ENCODE data around the gene HLA-DOA.
A peak's percentile ranks its signal among the peaks of the same experiment; 100 is the strongest.

HLA-DOA gene

GRCh38 chr6:32963866-32964265 lies 45.5 kb downstream of the HLA-DOA start:
- no peak for DNase-seq (ENCODE audit: low read depth)

GRCh38 chr6:32962213-32962826 lies 47.1 kb downstream of the HLA-DOA start:
- no peak for DNase-seq (ENCODE audit: low read depth)

GRCh38 chr6:32960563-32960962 lies 48.8 kb downstream of the HLA-DOA start:
- DNase-seq (ENCODE audit: low read depth): no peak

- no peak for DNase-seq (ENCODE audit: low read depth)
Measured at GRCh38 chr6:32956176-32956575, 53.2 kb downstream of the HLA-DOA start.

- peak; percentile 33 for DNase-seq (ENCODE audit: low read depth)
Measured at GRCh38 chr6:32954986-32955802, 54.2 kb downstream of the HLA-DOA start.

GRCh38 chr6:32954267-32954666 lies 55.1 kb downstream of the HLA-DOA start:
- DNase-seq (ENCODE audit: low read depth): no peak
